Neural progenitor cell (in vitro differentiated cells): ENCODE measurements around the gene PIWIL1. TPM values are rescaled to one million over a fixed set of nuclear protein-coding genes. Genes with fewer than 3 reads are reported as not detected.
A peak's percentile ranks its signal among the peaks of the same experiment; 100 is the strongest.

Experiments
- DNase-seq: peaks from one replicate; pipeline ENCODE4 v3.0.0-alpha.2; 2016; ENCODE audit warnings: low spot score
- H2AFZ ChIP-seq: fragments of 200-600 bp; sonication (generic); replicated peaks from 2 replicates; pipeline ENCODE4 v1.6.1; 2016; ENCODE audit warnings: antibody characterized with exemption
- H3F3A ChIP-seq: fragments of 200-600 bp; sonication (generic); 2 replicates; pipeline ENCODE4 v1.6.1; 2016; ENCODE audit warnings: antibody characterized with exemption, low read depth
- H3K27ac ChIP-seq: fragments of 200-600 bp; sonication (generic); 2 replicates; pipeline ENCODE4 v1.5.1; 2016; ENCODE audit warnings: mild to moderate bottlenecking
- H3K27me3 ChIP-seq: fragments of 200-600 bp; sonication (generic); 2 replicates; pipeline ENCODE4 v1.6.1; 2016; ENCODE audit warnings: mild to moderate bottlenecking, moderate library complexity
- H3K36me3 ChIP-seq: fragments of 200-600 bp; sonication (generic); 2 replicates; pipeline ENCODE4 v1.5.1; 2016
- H3K4me1 ChIP-seq: fragments of 200-600 bp; sonication (generic); 2 replicates; pipeline ENCODE4 v1.6.1; 2016; ENCODE audit warnings: mixed run types
- H3K4me2 ChIP-seq: fragments of 200-600 bp; sonication (generic); 2 replicates; pipeline ENCODE4 v1.6.1; 2016
- H3K4me3 ChIP-seq: fragments of 200-600 bp; sonication (generic); 2 replicates; pipeline ENCODE4 v1.5.1; 2016
- H3K79me2 ChIP-seq: fragments of 200-600 bp; sonication (generic); 2 replicates; pipeline ENCODE4 v1.6.1; 2016; ENCODE audit warnings: low read depth
- H3K9ac ChIP-seq: fragments of 200-600 bp; sonication (generic); 2 replicates; pipeline ENCODE4 v1.6.1; 2016
- H3K9me3 ChIP-seq: fragments of 200-600 bp; sonication (generic); 2 replicates; pipeline ENCODE4 v1.5.1; 2016; ENCODE audit warnings: low read depth
- H4K20me1 ChIP-seq: fragments of 200-600 bp; sonication (generic); 2 replicates; pipeline ENCODE4 v1.6.1; 2016; ENCODE audit warnings: low read depth
- H3K27ac Mint-ChIP-seq: 3 replicates; pipeline ENCODE4 v1.8.0; 2021; ENCODE audit warnings: mixed read lengths
- H3K27me3 Mint-ChIP-seq: 2 replicates; pipeline ENCODE4 v1.8.0; 2022; ENCODE audit warnings: low read depth, mild to moderate bottlenecking, inconsistent platforms, moderate library complexity, mixed read lengths; ENCODE audit not compliant: insufficient read depth
- H3K36me3 Mint-ChIP-seq: 3 replicates; pipeline ENCODE4 v1.8.0; 2021; ENCODE audit warnings: mixed read lengths
- H3K4me1 Mint-ChIP-seq: 3 replicates; pipeline ENCODE4 v1.8.0; 2021; ENCODE audit warnings: mixed read lengths
- H3K4me3 Mint-ChIP-seq: 3 replicates; pipeline ENCODE4 v1.8.0; 2021; ENCODE audit warnings: mild to moderate bottlenecking, moderate library complexity, mixed read lengths
- H3K9me3 Mint-ChIP-seq: 3 replicates; pipeline ENCODE4 v1.8.0; 2020; ENCODE audit warnings: mixed read lengths
- EZH2 ChIP-seq: fragments of 200-600 bp; sonication (generic); IDR thresholded peaks from 2 replicates; pipeline ENCODE4 v1.6.1; 2017; ENCODE audit warnings: antibody characterized with exemption, mild to moderate bottlenecking, moderate library complexity
- EZH2phosphoT487 ChIP-seq: fragments of 200-600 bp; sonication (generic); IDR thresholded peaks from 2 replicates; pipeline ENCODE4 v1.6.1; 2017; ENCODE audit warnings: antibody characterized with exemption
- total RNA-seq: library from RNA; depleted of rRNA; stranded (reverse); fragments of >200 nt; gene quantifications from 2 replicates; pipeline ENCODE4 v1.2.3, GENCODE V29; 2015; ENCODE audit warnings: low replicate concordance
- TF ChIP-seq, protein P1 (sequence below): fragments of 200-600 bp; sonication (generic); IDR thresholded peaks from 2 replicates; pipeline ENCODE4 v1.5.1; 2017; ENCODE audit warnings: antibody characterized with exemption, mild to moderate bottlenecking

The PIWIL1 gene
- total RNA-seq, 1 donor from 2014 or later: not detected

- peaks cover 3% of the 10 kb centered on the region for H3K4me1 Mint-ChIP-seq
- TF ChIP-seq, protein P1, sequence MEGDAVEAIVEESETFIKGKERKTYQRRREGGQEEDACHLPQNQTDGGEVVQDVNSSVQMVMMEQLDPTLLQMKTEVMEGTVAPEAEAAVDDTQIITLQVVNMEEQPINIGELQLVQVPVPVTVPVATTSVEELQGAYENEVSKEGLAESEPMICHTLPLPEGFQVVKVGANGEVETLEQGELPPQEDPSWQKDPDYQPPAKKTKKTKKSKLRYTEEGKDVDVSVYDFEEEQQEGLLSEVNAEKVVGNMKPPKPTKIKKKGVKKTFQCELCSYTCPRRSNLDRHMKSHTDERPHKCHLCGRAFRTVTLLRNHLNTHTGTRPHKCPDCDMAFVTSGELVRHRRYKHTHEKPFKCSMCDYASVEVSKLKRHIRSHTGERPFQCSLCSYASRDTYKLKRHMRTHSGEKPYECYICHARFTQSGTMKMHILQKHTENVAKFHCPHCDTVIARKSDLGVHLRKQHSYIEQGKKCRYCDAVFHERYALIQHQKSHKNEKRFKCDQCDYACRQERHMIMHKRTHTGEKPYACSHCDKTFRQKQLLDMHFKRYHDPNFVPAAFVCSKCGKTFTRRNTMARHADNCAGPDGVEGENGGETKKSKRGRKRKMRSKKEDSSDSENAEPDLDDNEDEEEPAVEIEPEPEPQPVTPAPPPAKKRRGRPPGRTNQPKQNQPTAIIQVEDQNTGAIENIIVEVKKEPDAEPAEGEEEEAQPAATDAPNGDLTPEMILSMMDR: no peak
- TF ChIP-seq EZH2 (no peak), EZH2phosphoT487 (no peak)
- no peak overlapping the region for H3K27ac ChIP-seq
- H3K9me3 ChIP-seq: no peaks in the 10 kb centered on the region
- DNase-seq: no peak
- H4K20me1 ChIP-seq: no peaks in the 10 kb centered on the region
- H3K4me3 Mint-ChIP-seq: no peak overlapping the region
- no peak overlapping the region for H3K9ac ChIP-seq
- no peaks in the 10 kb centered on the region for H3K36me3 Mint-ChIP-seq
- H3K27ac Mint-ChIP-seq: no peak overlapping the region
- no peaks in the 10 kb centered on the region for H3K4me1 ChIP-seq
- no peaks in the 10 kb centered on the region for H3K27me3 ChIP-seq
- no peaks in the 10 kb centered on the region for H3K79me2 ChIP-seq
- no peak overlapping the region for H3K4me3 ChIP-seq
- peaks cover 2% of the 10 kb centered on the region for H3K27me3 Mint-ChIP-seq
- H3F3A ChIP-seq: no peaks in the 10 kb centered on the region
- no peaks in the 10 kb centered on the region for H3K36me3 ChIP-seq
- H3K4me2 ChIP-seq: no peak overlapping the region
- H3K9me3 Mint-ChIP-seq: peaks cover 4% of the 10 kb centered on the region
- no peak overlapping the region for H2AFZ ChIP-seq
These were observed 47.5 kb downstream of the PIWIL1 start for GRCh38 chr12:130385193-130385592.

DNA sequence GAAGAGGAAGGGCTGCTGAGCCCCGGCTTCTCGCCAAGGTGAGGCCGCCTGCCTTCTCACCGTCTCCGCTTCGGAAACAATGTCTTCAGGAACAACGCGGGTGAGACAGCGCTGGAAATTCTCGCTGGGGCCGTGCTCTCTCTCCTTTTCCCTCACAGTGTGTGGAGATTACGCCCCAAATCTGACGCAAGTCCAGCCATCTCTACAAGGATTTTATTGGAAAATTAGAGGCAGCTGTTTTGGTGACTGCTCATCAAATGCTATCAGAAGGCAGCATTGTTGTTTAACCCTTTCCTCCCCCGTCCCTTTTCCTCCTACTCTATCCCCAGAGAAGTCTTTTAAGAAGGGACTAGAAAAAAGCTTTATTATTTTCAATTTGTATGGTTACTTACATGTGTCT is 53.5 kb downstream of the PIWIL1 start:
- peaks cover 4% of the 10 kb centered on the region for H3K9me3 Mint-ChIP-seq

DNA sequence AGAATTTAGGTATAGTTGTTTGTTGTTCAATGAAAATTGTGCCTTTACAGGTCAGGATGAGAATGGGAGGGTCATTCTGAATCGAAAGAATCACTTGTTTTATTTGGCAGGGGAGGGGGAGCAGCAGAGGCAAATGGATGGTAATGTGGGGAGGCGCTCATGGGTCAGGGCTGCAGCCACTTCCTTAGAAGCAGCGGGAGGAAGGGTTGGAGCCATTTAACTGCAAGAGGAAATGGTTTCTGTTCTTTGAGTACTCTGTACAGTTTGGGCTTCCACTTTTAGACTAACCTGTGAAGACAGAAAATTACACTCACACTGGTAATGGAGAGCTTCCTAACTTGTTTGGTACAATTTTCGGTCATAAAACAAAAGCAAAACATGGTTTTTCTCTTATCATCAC is 57.2 kb downstream of the PIWIL1 start:
- peaks cover 7% of the 10 kb centered on the region for H3K4me1 Mint-ChIP-seq
- Histone ChIP-seq H3K36me3 (no peaks in the 10 kb centered on the region), H3K79me2 (no peaks in the 10 kb centered on the region), H3K4me1 (no peaks in the 10 kb centered on the region), H3F3A (no peaks in the 10 kb centered on the region), H4K20me1 (no peaks in the 10 kb centered on the region), H3K9ac (no peak overlapping the region), H3K4me2 (no peak overlapping the region), H3K27ac (no peak overlapping the region), H3K27me3 (no peaks in the 10 kb centered on the region), H3K4me3 (no peak overlapping the region), H2AFZ (peak overlapping the region; percentile 75), H3K9me3 (no peaks in the 10 kb centered on the region)
- H3K9me3 Mint-ChIP-seq: no peaks in the 10 kb centered on the region
- DNase-seq: no peak
- H3K27ac Mint-ChIP-seq: no peak overlapping the region
- TF ChIP-seq EZH2 (no peak), EZH2phosphoT487 (no peak)
- TF ChIP-seq, protein P1: no peak
- peaks cover 3% of the 10 kb centered on the region for H3K27me3 Mint-ChIP-seq
- H3K4me3 Mint-ChIP-seq: no peak overlapping the region
- H3K36me3 Mint-ChIP-seq: no peaks in the 10 kb centered on the region

More for the DNA sequence above, 53.5 kb downstream of the PIWIL1 start:
- Mint-ChIP-seq H3K4me3 (no peak overlapping the region), H3K27me3 (peaks cover 5% of the 10 kb centered on the region), H3K27ac (no peak overlapping the region), H3K4me1 (peaks cover 2% of the 10 kb centered on the region), H3K36me3 (no peaks in the 10 kb centered on the region)
- no peaks in the 10 kb centered on the region for H4K20me1 ChIP-seq
- H3K9me3 ChIP-seq: no peaks in the 10 kb centered on the region
- H3K79me2 ChIP-seq: no peaks in the 10 kb centered on the region
- H3K27me3 ChIP-seq: no peaks in the 10 kb centered on the region
- no peak overlapping the region for H3K9ac ChIP-seq
- no peak overlapping the region for H3K4me3 ChIP-seq
- no peak overlapping the region for H3K27ac ChIP-seq
- no peaks in the 10 kb centered on the region for H3K4me1 ChIP-seq
- no peaks in the 10 kb centered on the region for H3K36me3 ChIP-seq
- H3K4me2 ChIP-seq: no peak overlapping the region
- DNase-seq: no peak
- TF ChIP-seq EZH2 (no peak), EZH2phosphoT487 (no peak)
- TF ChIP-seq, protein P1: no peak
- H2AFZ ChIP-seq: no peak overlapping the region
- H3F3A ChIP-seq: no peaks in the 10 kb centered on the region
